Fibroblast of skin of back (primary cell): ENCODE data around the gene MAP2K4.
"Not testable (repeated sequence)": the region's sequence is repeated elsewhere in the genome, so short reads cannot be mapped to it uniquely, and the experiment has no call there.

Source experiments
- DNase-seq: peaks from one replicate; pipeline ENCODE4 v3.0.0-alpha.2; 2013

Gene MAP2K4

GRCh38 chr17:12094336-12094735 is 73.7 kb downstream of the MAP2K4 start:
- no peak for DNase-seq

GRCh38 chr17:12095522-12095921 is 74.8 kb downstream of the MAP2K4 start:
- DNase-seq, result no peak

- DNase-seq, result no peak
Measured at GRCh38 chr17:12097326-12097725, 76.6 kb downstream of the MAP2K4 start.

GRCh38 chr17:12098568-12098967 is 77.9 kb downstream of the MAP2K4 start:
- no peak for DNase-seq

GRCh38 chr17:12099412-12099811 is 78.7 kb downstream of the MAP2K4 start:
- no peak for DNase-seq

- no peak for DNase-seq
Measured at GRCh38 chr17:12104831-12105230, 84.2 kb downstream of the MAP2K4 start.

- DNase-seq, result peak; percentile 12
Measured at GRCh38 chr17:12107905-12108304, 87.2 kb downstream of the MAP2K4 start.

GRCh38 chr17:12110906-12111305 is 90.2 kb downstream of the MAP2K4 start:
- no peak for DNase-seq

- no peak for DNase-seq
Measured at GRCh38 chr17:12113156-12113555, 92.5 kb downstream of the MAP2K4 start.

GRCh38 chr17:12114686-12115418 is 94.2 kb downstream of the MAP2K4 start:
- no peak for DNase-seq

- no peak for DNase-seq
Measured at GRCh38 chr17:12116143-12116542, 95.5 kb downstream of the MAP2K4 start.

- no peak for DNase-seq
Measured at GRCh38 chr17:12118617-12119016, 97.9 kb downstream of the MAP2K4 start.

- DNase-seq, result no peak
Measured at GRCh38 chr17:12122075-12122474, 101.4 kb downstream of the MAP2K4 start.

GRCh38 chr17:12127177-12127576 is 106.5 kb downstream of the MAP2K4 start:
- DNase-seq, result no peak

GRCh38 chr17:12127667-12128066 is 107.0 kb downstream of the MAP2K4 start:
- no peak for DNase-seq

- DNase-seq, result no peak
Measured at GRCh38 chr17:12128946-12129345, 108.3 kb downstream of the MAP2K4 start.

GRCh38 chr17:12133183-12133582 is 112.5 kb downstream of the MAP2K4 start:
- DNase-seq, result peak; percentile 77

GRCh38 chr17:12134101-12134500 is 113.4 kb downstream of the MAP2K4 start:
- DNase-seq, result no peak

- DNase-seq, result no peak
Measured at GRCh38 chr17:12134587-12134986, 113.9 kb downstream of the MAP2K4 start.

GRCh38 chr17:12136243-12136642 is 115.6 kb downstream of the MAP2K4 start:
- DNase-seq, result no peak

- no peak for DNase-seq
Measured at GRCh38 chr17:12136646-12137045, 116.0 kb downstream of the MAP2K4 start.

- DNase-seq, result no peak
Measured at GRCh38 chr17:12137859-12138258, 117.2 kb downstream of the MAP2K4 start.

GRCh38 chr17:12140685-12141084 is 120.0 kb downstream of the MAP2K4 start:
- no peak for DNase-seq

- DNase-seq, result not testable (repeated sequence)
Measured at GRCh38 chr17:12162187-12162586, 141.5 kb downstream of the MAP2K4 start.

- DNase-seq, result no peak
Measured at GRCh38 chr17:12164085-12164484, 143.4 kb downstream of the MAP2K4 start.
